Stimulated activated CD4-positive, alpha-beta T cell treated with anti-CD3 and anti-CD28 coated beads, Interleukin-12 subunit alpha, Interleukin-12 subunit beta, amount 100 ng/mL, for 24 hours (primary cell): ENCODE results near the gene ANK3.

Experiments
- DNase-seq, 2 experiments: peaks; one replicate each; pipeline ENCODE4 v3.0.0-alpha.2; 2020; ENCODE audit warnings: low read depth in 2 of 2

Gene ANK3

GRCh38 chr10:60377955-60378354, 11.7 kb downstream of the ANK3 start:
- no peak for DNase-seq

GRCh38 chr10:60377042-60377352, 12.7 kb downstream of the ANK3 start:
- no peak for DNase-seq

GRCh38 chr10:60376221-60377041, 13.2 kb downstream of the ANK3 start:
- no peak for DNase-seq

GRCh38 chr10:60375293-60376004, 14.2 kb downstream of the ANK3 start:
- no peak for DNase-seq

- no peak for DNase-seq
Measured at GRCh38 chr10:60374836-60375235, 14.8 kb downstream of the ANK3 start.

GRCh38 chr10:60372436-60372835, 17.2 kb downstream of the ANK3 start:
- no peak for DNase-seq

- no peak for DNase-seq
Measured at GRCh38 chr10:60369547-60369930, 20.1 kb downstream of the ANK3 start.

- no peak for DNase-seq
Measured at GRCh38 chr10:60368875-60369546, 20.7 kb downstream of the ANK3 start.

- DNase-seq = no peak
Measured at GRCh38 chr10:60367901-60368300, 21.8 kb downstream of the ANK3 start.

GRCh38 chr10:60367431-60367830, 22.2 kb downstream of the ANK3 start:
- no peak for DNase-seq

- DNase-seq = no peak
Measured at GRCh38 chr10:60367024-60367423, 22.7 kb downstream of the ANK3 start.

- DNase-seq = no peak
Measured at GRCh38 chr10:60363187-60363586, 26.5 kb downstream of the ANK3 start.

- DNase-seq = no peak
Measured at GRCh38 chr10:60362461-60362860, 27.2 kb downstream of the ANK3 start.

- no peak for DNase-seq
Measured at GRCh38 chr10:60359066-60359465, 30.6 kb downstream of the ANK3 start.

- no peak for DNase-seq
Measured at GRCh38 chr10:60358282-60358681, 31.4 kb downstream of the ANK3 start.

GRCh38 chr10:60353519-60354258, 36.0 kb downstream of the ANK3 start:
- no peak for DNase-seq

GRCh38 chr10:60352105-60352504, 37.6 kb downstream of the ANK3 start:
- no peak for DNase-seq

- no peak for DNase-seq
Measured at GRCh38 chr10:60351191-60351853, 38.4 kb downstream of the ANK3 start.

- no peak for DNase-seq
Measured at GRCh38 chr10:60350400-60350799, 39.3 kb downstream of the ANK3 start.

GRCh38 chr10:60349426-60349825, 40.2 kb downstream of the ANK3 start:
- DNase-seq = no peak

GRCh38 chr10:60348982-60349381, 40.7 kb downstream of the ANK3 start:
- DNase-seq = no peak

GRCh38 chr10:60347270-60347669, 42.4 kb downstream of the ANK3 start:
- DNase-seq = no peak
